Pancreas (tissue), 10 donors: ENCODE data around the gene CTNNA2. TPM values are rescaled to one million over a fixed set of nuclear protein-coding genes. Genes with fewer than 3 reads are reported as not detected.

Source experiments
- ATAC-seq, 4 donors: fragments of 200-7000 bp; cut with Tn5 transposase; one replicate each; pipeline versions ENCODE4 v1.8.0 to v1.9.1; 2020; ENCODE audit warnings: mild to moderate bottlenecking in 4 of 4, moderate library complexity in 4 of 4
- DNase-seq, 6 donors: peaks; one replicate each; pipeline ENCODE4 v3.0.0-alpha.2; 2020
- FAIRE-seq: peaks from 2 replicates; lab custom pipeline; 2012; peaks lifted over from hg19 to GRCh38; lab: Jason Lieb, UNC
- H3K27ac ChIP-seq, 4 donors: fragments of 200-600 bp; sonication (generic); 1 replicate in 3 of 4; 2 replicates in 1 of 4; pipeline versions ENCODE4 v1.5.0 to v1.8.0; 2020
- H3K27me3 ChIP-seq, 4 donors: fragments of 200-600 bp; one replicate each; pipeline ENCODE4 v1.8.0; 2021
- H3K36me3 ChIP-seq, 3 donors: fragments of 200-600 bp; sonication (generic) in 1 of 3; one replicate each; pipeline versions ENCODE4 v1.5.0 to v1.8.0; 2020 to 2021
- H3K4me1 ChIP-seq, 3 donors: fragments of 200-600 bp; one replicate each; pipeline ENCODE4 v1.8.0; 2021
- H3K4me3 ChIP-seq, 4 donors: fragments of 200-600 bp; sonication (generic) in 2 of 4; one replicate each; pipeline versions ENCODE4 v1.5.0 to v1.8.0; 2020 to 2021
- H3K9me3 ChIP-seq, 4 donors: fragments of 200-600 bp; one replicate each; pipeline ENCODE4 v1.8.0; 2021
- CTCF ChIP-seq, 4 donors: fragments of 200-600 bp; sonication (generic) in 3 of 4; IDR thresholded peaks; one replicate each; pipeline versions ENCODE4 v1.5.0 to v1.8.0; 2021; ENCODE audit warnings: antibody characterized with exemption in 4 of 4
- WGBS, 2 donors: extraction: QIAGEN DNeasy Blood & Tissue Kit; methylation state at CpG; one replicate each; pipeline ENCODE4 v1.1.7; 2013; 5-methylcytosine and 5-hydroxymethylcytosine counted together
- intact Hi-C, 3 donors: fragments of 100-400 bp; cut with DNase I; formaldehyde crosslinking; loops; one replicate each; pipeline versions ENCODE4 v1.11.1 to v1.14.2; 2022
- polyA plus RNA-seq, 2 donors: library from polyadenylated mRNA; stranded (reverse); fragments of 200-250 nt; gene quantifications; one replicate each; pipeline ENCODE4 v1.2.3, GENCODE V29; 2013
- total RNA-seq, 6 donors: library from RNA; stranded (reverse); fragmentation: NEBNext Ultra II Directional in 4 of 6; extraction: Animal tissue kit (Norgen Biotek cat#: 25700) in 4 of 6; gene quantifications; one replicate each; pipeline versions ENCODE4 v1.2.1 to v1.2.4, GENCODE V29; 2021 to 2023
- donor health status: healthy with polysubstance abuse.
- donor health status: DM: no; HTN: no; CAD: no; lungs with moderate emphysema.
- donor health status: DM: no; HTN: no; CAD: no.
- donor health status: control.
- donor health status: control.
- donor health status: Bipolar disorder and iron deficiency.
- donor health status: DM: yes; HTN: yes; CAD: no.
- donor health status: DM: no; HTN: no; CAD: no.
- donor health status: DM: no; HTN: no; CAD: no.
- donor health status: DM: yes; HTN: yes; CAD: no.

CTNNA2 gene
- total and polyA plus RNA-seq, 8 donors, result 0.25 to 12.1 (median 2.1) TPM

DNA sequence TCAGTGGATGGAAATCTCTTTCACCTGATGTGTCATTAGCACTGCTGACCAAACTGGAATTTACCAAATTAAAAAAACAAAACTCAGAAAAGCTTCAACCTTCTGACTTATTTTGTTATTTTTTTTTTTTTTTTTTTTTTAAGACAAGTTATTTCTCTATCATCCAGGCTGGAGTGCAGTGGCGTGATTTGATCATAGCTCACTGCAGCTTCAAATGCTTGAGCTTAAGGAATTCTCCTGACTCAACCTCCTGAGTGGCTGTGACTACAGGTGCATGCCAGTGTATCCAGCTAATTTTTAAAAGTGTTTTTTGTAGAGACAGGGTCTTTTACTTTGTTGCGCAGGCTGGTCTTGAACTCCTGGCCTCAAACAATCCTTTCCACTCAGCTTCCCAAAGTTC is 636.1 kb downstream of the CTNNA2 start:
- intact Hi-C loops, result no loop called here
- DNase-seq (no peak), ATAC-seq (no peak), FAIRE-seq (no peak)
- Histone ChIP-seq H3K27ac (no peak overlapping the region), H3K4me3 (no peak overlapping the region), H3K27me3 (no peaks in the 10 kb centered on the region), H3K9me3 (no peaks in the 10 kb centered on the region), H3K4me1 (no peaks in the 10 kb centered on the region), H3K36me3 (no peaks in the 10 kb centered on the region)
- WGBS, 2 donors, result 93 to 96% methylated on average over 2 of the region's 2 CpGs
- no peak for TF ChIP-seq CTCF (IDR thresholded peaks at IDR 0.05)

DNA sequence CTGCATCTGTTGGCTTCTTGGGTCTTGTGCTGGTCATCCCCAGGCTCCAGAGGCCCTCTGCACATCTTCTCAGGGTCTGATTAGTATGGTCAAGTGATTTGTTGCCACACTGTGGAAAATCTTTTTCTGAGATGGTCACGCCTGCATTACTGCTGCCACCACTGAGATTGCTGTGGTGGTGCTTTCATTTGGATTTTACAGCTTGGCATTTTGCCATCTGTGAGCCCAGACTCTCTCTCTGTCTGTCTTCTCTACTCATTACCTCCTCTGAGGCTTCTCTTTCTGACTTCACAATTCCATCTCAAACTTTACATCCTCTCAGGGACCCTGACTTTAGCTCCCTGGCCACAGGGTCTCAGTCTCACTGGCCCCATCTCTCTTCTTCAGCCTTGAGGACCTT is 637.1 kb downstream of the CTNNA2 start:
- DNase-seq (no peak), FAIRE-seq (no peak), ATAC-seq (no peak)
- H3K27me3 ChIP-seq, result no peaks in the 10 kb centered on the region
- no peaks in the 10 kb centered on the region for H3K36me3 ChIP-seq
- H3K4me1 ChIP-seq, result no peaks in the 10 kb centered on the region
- intact Hi-C loops, result no loop called here
- no peak for TF ChIP-seq CTCF (IDR thresholded peaks at IDR 0.05)
- H3K27ac ChIP-seq, result no peak overlapping the region
- 77 to 89% methylated on average over 1 of the region's 1 CpG for WGBS, 2 donors
- H3K9me3 ChIP-seq, result no peaks in the 10 kb centered on the region
- H3K4me3 ChIP-seq, result no peak overlapping the region

DNA sequence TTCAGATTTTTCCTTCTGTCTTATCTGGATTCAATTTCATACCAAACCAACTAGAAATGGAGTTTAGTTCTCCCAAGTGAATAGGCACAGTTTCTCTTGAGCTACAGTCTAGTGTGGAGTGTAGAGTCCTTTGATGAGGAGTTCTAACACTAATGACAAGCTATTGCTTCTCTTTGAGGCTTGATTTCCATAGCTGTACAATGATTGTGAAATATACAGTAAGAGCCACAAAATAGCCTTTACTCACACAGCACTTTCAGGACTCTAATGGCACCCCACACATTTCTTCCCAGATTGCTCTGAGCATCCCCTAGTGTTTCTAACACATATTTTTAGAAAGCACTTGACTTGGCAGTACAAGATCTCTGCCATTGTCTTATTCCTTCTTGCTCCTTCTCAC is 638.4 kb downstream of the CTNNA2 start:
- FAIRE-seq, result no peak
- TF ChIP-seq CTCF (IDR thresholded peaks at IDR 0.05), result no peak
- no peak for DNase-seq
- intact Hi-C loops, result no loop called here
- no peak overlapping the region for H3K27ac ChIP-seq
- no peaks in the 10 kb centered on the region for H3K36me3 ChIP-seq
- no peaks in the 10 kb centered on the region for H3K4me1 ChIP-seq
- H3K9me3 ChIP-seq, result no peaks in the 10 kb centered on the region
- no peak overlapping the region for H3K4me3 ChIP-seq
- ATAC-seq, result no peak
- H3K27me3 ChIP-seq, result no peaks in the 10 kb centered on the region

- no peak for TF ChIP-seq CTCF (IDR thresholded peaks at IDR 0.05)
- H3K27ac ChIP-seq, result no peak overlapping the region
- H3K27me3 ChIP-seq, result no peaks in the 10 kb centered on the region
- no peak overlapping the region for H3K4me3 ChIP-seq
- WGBS, 2 donors, result 69 to 81% methylated on average over 3 of the region's 3 CpGs
- DNase-seq (no peak), ATAC-seq (no peak), FAIRE-seq (no peak)
- H3K9me3 ChIP-seq, result no peaks in the 10 kb centered on the region
- no peaks in the 10 kb centered on the region for H3K36me3 ChIP-seq
- intact Hi-C loops, result no loop called here
- no peaks in the 10 kb centered on the region for H3K4me1 ChIP-seq
Observed at GRCh38 chr2:80151651-80152050, 638.8 kb downstream of the CTNNA2 start.

DNA sequence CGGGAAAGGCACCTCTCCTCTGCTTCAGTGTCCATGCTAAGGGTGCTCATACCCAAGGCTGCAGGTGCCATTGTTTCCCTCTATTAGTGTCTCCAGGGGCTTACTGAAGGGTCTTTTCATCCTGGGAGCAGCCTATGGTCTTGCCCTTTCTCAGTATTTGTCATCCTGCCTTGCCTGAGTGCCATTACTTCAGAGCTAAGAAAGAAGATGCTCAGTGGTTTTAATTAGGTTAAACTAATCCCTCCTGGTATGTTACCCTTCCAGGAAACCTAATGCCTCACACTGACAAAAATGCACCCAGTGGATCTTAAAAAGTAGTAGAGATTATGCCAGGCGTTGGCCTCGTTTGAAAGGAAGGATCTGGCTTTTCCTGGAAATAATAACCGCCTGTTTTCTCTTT is 640.3 kb downstream of the CTNNA2 start:
- FAIRE-seq (no peak), ATAC-seq (no peak), DNase-seq (no peak)
- no peaks in the 10 kb centered on the region for H3K9me3 ChIP-seq
- no peaks in the 10 kb centered on the region for H3K36me3 ChIP-seq
- intact Hi-C loops, result no loop called here
- no peak for TF ChIP-seq CTCF (IDR thresholded peaks at IDR 0.05)
- WGBS, 2 donors, result 63 to 70% methylated on average over 4 of the region's 4 CpGs
- H3K4me3 ChIP-seq, result no peak overlapping the region
- H3K4me1 ChIP-seq, result no peaks in the 10 kb centered on the region
- no peak overlapping the region for H3K27ac ChIP-seq
- no peaks in the 10 kb centered on the region for H3K27me3 ChIP-seq
